A549 (cell line): ENCODE data around the gene FMOD. TPM values are rescaled to one million over a fixed set of nuclear protein-coding genes. Genes with fewer than 3 reads are reported as not detected.

ENCODE experiments used
- ATAC-seq, 2 experiments: fragments of 200-7000 bp in 1 of 2; fragments of >200 bp in 1 of 2; cut with Nextera tagmentation in 1 of 2; cut with Tn5 transposase in 1 of 2; 3 replicates each; pipeline versions ENCODE4 v1.8.0 to v1.9.1; 2018 to 2020; ENCODE audit warnings: mild to moderate bottlenecking in 1 of 2, moderate library complexity in 1 of 2
- CTCF ChIA-PET: fragments of 300-600 bp; sonication (Branson Sonifier 250); formaldehyde crosslinking; extraction: SDS; loops from one replicate; lab custom pipeline; 2021; ENCODE audit warnings: antibody characterized with exemption, inconsistent platforms; lab: Yijun Ruan, JAX
- POLR2A ChIA-PET: fragments of 350-600 bp; formaldehyde crosslinking; extraction: SDS; loops from one replicate; lab custom pipeline; 2021; ENCODE audit warnings: antibody characterized with exemption, inconsistent platforms; lab: Yijun Ruan, JAX
- DNase-seq, 2 experiments: peaks; one replicate each; pipeline versions ENCODE4 v3.0.0 to v3.0.0-alpha.2; 2011 to 2016; ENCODE audit warnings: low read depth in 1 of 2, low spot score in 1 of 2
- FAIRE-seq: peaks from 2 replicates; lab custom pipeline; 2011; peaks lifted over from hg19 to GRCh38; lab: Jason Lieb, UNC
- H3K27ac ChIP-seq, 2 experiments: fragments of >200 bp; sonication (Bioruptor Twin); formaldehyde crosslinking; 3 replicates each; pipeline ENCODE4 v1.5.1; 2016 to 2017
- H3K4me1 ChIP-seq: fragments of >200 bp; sonication (Bioruptor Twin); formaldehyde crosslinking; 3 replicates; pipeline ENCODE4 v1.6.1; 2016
- H3K4me2 ChIP-seq: fragments of >200 bp; sonication (Bioruptor Twin); formaldehyde crosslinking; 3 replicates; pipeline ENCODE4 v1.6.1; 2016
- H3K4me3 ChIP-seq: fragments of >200 bp; sonication (Bioruptor Twin); formaldehyde crosslinking; 3 replicates; pipeline ENCODE4 v1.5.1; 2016
- H3K9me3 ChIP-seq: fragments of >200 bp; sonication (Bioruptor Twin); formaldehyde crosslinking; 3 replicates; pipeline ENCODE4 v1.6.1; 2016
- ATOH8 ChIP-seq: fragments of 250-450 bp; sonication (Bioruptor Pico); IDR thresholded peaks from 2 replicates; pipeline ENCODE4 v1.5.0; 2020; ENCODE audit warnings: low read depth, mild to moderate bottlenecking, moderate library complexity
- BHLHE40 ChIP-seq: IDR thresholded peaks from 2 replicates; pipeline ENCODE4 v1.6.1; 2012; ENCODE audit warnings: low read depth, low read length, inconsistent platforms
- CEBPB ChIP-seq, 2 experiments: fragments of >200 bp in 1 of 2; sonication (Bioruptor Twin) in 1 of 2; formaldehyde crosslinking in 1 of 2; IDR thresholded peaks; 2 replicates each; pipeline ENCODE4 v1.6.1; 2012 to 2016
- EHF ChIP-seq: fragments of 250-450 bp; sonication (Bioruptor Pico); IDR thresholded peaks from 2 replicates; pipeline ENCODE4 v1.5.0; 2020; ENCODE audit warnings: mild to moderate bottlenecking
- EHMT2 ChIP-seq: fragments of 200-600 bp; sonication (generic); IDR thresholded peaks from 2 replicates; pipeline ENCODE4 v1.6.1; 2016; ENCODE audit warnings: antibody characterized with exemption, low read depth, mild to moderate bottlenecking, moderate library complexity
- EP300 ChIP-seq, 2 experiments: fragments of >200 bp; sonication (Bioruptor Twin); formaldehyde crosslinking; IDR thresholded peaks; 2 replicates in 1 of 2; 3 replicates in 1 of 2; pipeline ENCODE4 v1.6.1; 2016 to 2017
- ESRRA ChIP-seq: fragments of 150-350 bp; IDR thresholded peaks from 2 replicates; pipeline ENCODE4 v1.6.1; 2014; ENCODE audit warnings: mild to moderate bottlenecking, low read length, borderline replicate concordance
- FOSL2 ChIP-seq, 2 experiments: fragments of 450-650 bp in 1 of 2; fragments of >200 bp in 1 of 2; sonication (Bioruptor Twin) in 1 of 2; formaldehyde crosslinking; IDR thresholded peaks; 2 replicates each; pipeline versions ENCODE4 v1.5.0 to v1.6.1; 2016 to 2020; ENCODE audit warnings: mild to moderate bottlenecking in 1 of 2, moderate library complexity in 1 of 2
- GATA3 ChIP-seq: IDR thresholded peaks from 2 replicates; pipeline ENCODE4 v1.6.1; 2012; ENCODE audit warnings: borderline replicate concordance
- HOXB13 ChIP-seq: fragments of 250-450 bp; sonication (Bioruptor Pico); IDR thresholded peaks from 2 replicates; pipeline ENCODE4 v1.5.0; 2020; ENCODE audit warnings: low read depth, mild to moderate bottlenecking, moderate library complexity
- JUNB ChIP-seq: fragments of >200 bp; sonication (Bioruptor Twin); formaldehyde crosslinking; IDR thresholded peaks from 2 replicates; pipeline ENCODE4 v1.6.1; 2016
- NFE2L2 ChIP-seq: fragments of 150-350 bp; conservative IDR thresholded peaks from 2 replicates; pipeline ENCODE4 v1.6.1; 2014; ENCODE audit warnings: low read length
- NPAS2 ChIP-seq: fragments of 250-450 bp; sonication (Bioruptor Pico); IDR thresholded peaks from 2 replicates; pipeline ENCODE4 v1.8.0; 2022; ENCODE audit warnings: mild to moderate bottlenecking, moderate library complexity, borderline replicate concordance
- NR3C1 ChIP-seq: fragments of >200 bp; sonication (Bioruptor Twin); formaldehyde crosslinking; IDR thresholded peaks from 3 replicates; pipeline ENCODE4 v1.6.1; 2017
- PBX3 ChIP-seq: IDR thresholded peaks from 2 replicates; pipeline ENCODE4 v1.6.1; 2012
- PHF8 ChIP-seq: fragments of 200-600 bp; sonication (generic); IDR thresholded peaks from 2 replicates; pipeline ENCODE4 v1.6.1; 2016; ENCODE audit warnings: low read depth, mild to moderate bottlenecking, antibody characterized with exemption, moderate library complexity, borderline replicate concordance
- RAD21 ChIP-seq, 2 experiments: fragments of >200 bp in 1 of 2; sonication (Bioruptor Twin) in 1 of 2; formaldehyde crosslinking in 1 of 2; IDR thresholded peaks in 1 of 2; conservative IDR thresholded peaks in 1 of 2; 2 replicates in 1 of 2; 3 replicates in 1 of 2; pipeline ENCODE4 v1.6.1; 2012 to 2018; ENCODE audit warnings: inconsistent platforms in 1 of 2
- REST ChIP-seq: fragments of 200-600 bp; sonication (generic); IDR thresholded peaks from 2 replicates; pipeline ENCODE4 v1.6.1; 2016; ENCODE audit warnings: antibody characterized with exemption, mild to moderate bottlenecking, moderate library complexity
- RNF2 ChIP-seq: fragments of 200-600 bp; sonication (generic); IDR thresholded peaks from 2 replicates; pipeline ENCODE4 v1.6.1; 2016; ENCODE audit warnings: low read depth, mild to moderate bottlenecking, antibody characterized with exemption, moderate library complexity, borderline replicate concordance
- ZC3H11A ChIP-seq: fragments of 450-650 bp; IDR thresholded peaks from 2 replicates; pipeline ENCODE4 v1.6.1; 2014; ENCODE audit warnings: antibody characterized with exemption, mild to moderate bottlenecking
- ZNF302 ChIP-seq: fragments of 250-450 bp; sonication (Bioruptor Pico); IDR thresholded peaks from 2 replicates; pipeline ENCODE4 v1.9.0; 2021; ENCODE audit warnings: inconsistent platforms, mild to moderate bottlenecking, moderate library complexity
- whole genome bisulfite sequencing: methylation state at CpG from one replicate; pipeline ENCODE4 v1.1.6; 2017; ENCODE audit errors: missing lambda C conversion rate; 5-methylcytosine and 5-hydroxymethylcytosine counted together
- polyA plus RNA-seq, 4 experiments: library from polyadenylated mRNA; depleted of rRNA in 3 of 4; stranded (reverse); fragments of >200 nt; fragmentation: RNase III in 1 of 4; extraction: RNeasy Plus Mini Kit Qiagen cat#74134 plus additional on column Dnase treatment in 1 of 4; gene quantifications; 2 replicates in 3 of 4; 3 replicates in 1 of 4; pipeline ENCODE4 v1.2.3, GENCODE V29; 2011 to 2017
- TF ChIP-seq, protein P1 (sequence below): IDR thresholded peaks from 2 replicates; pipeline ENCODE4 v1.6.1; 2012
- TF ChIP-seq, protein P2 (sequence below): fragments of >200 bp; sonication (Bioruptor Twin); formaldehyde crosslinking; IDR thresholded peaks from 3 replicates; pipeline ENCODE4 v1.6.1; 2016
- TF ChIP-seq, protein P3 (sequence below): IDR thresholded peaks from 2 replicates; pipeline ENCODE4 v1.6.1; 2012; ENCODE audit warnings: low read depth, borderline replicate concordance
- TF ChIP-seq, protein P4 (sequence below): fragments of 450-650 bp; IDR thresholded peaks from 2 replicates; pipeline ENCODE4 v1.6.1; 2014; ENCODE audit warnings: antibody characterized with exemption

FMOD gene
- polyA plus RNA-seq, 2 of the 4 experiments (the other 2 are of a cell fraction) = 0.03 TPM; not detected in 1

- no peak overlapping the region for H3K4me3 ChIP-seq
- FAIRE-seq = no peak
- no peak overlapping the region for H3K27ac ChIP-seq
- no peak for ATAC-seq
- H3K4me1 ChIP-seq = no peaks in the 10 kb centered on the region
- POLR2A ChIA-PET = no interaction called here
- WGBS = 83% methylated on average over 1 of the region's 1 CpG
- CTCF ChIA-PET = interaction anchor here (11.0 to 23.4 kb wide), 4 partner anchors 7 to 136 kb away, joined by 137 to 510 read pairs (median 288); partner anchors contain the start of genes OPTC and PRELP
- TF ChIP-seq RNF2 (no peak), REST (no peak), ZC3H11A (no peak), EHF (no peak), ATOH8 (CRISPR knock-in tag) (no peak), PHF8 (no peak), ESRRA (no peak), GATA3 (no peak), BHLHE40 (no peak), NR3C1 (no peak), EHMT2 (no peak), RAD21 (conservative IDR thresholded peaks at IDR 0.05 in 1 of 2, IDR thresholded peaks at IDR 0.05 in 1 of 2) (no peak), NPAS2 (CRISPR knock-in tag) (no peak), CEBPB (IDR thresholded peaks at IDR 0.05) (no peak), HOXB13 (CRISPR knock-in tag) (no peak), JUNB (no peak)
- TF ChIP-seq, protein P1, sequence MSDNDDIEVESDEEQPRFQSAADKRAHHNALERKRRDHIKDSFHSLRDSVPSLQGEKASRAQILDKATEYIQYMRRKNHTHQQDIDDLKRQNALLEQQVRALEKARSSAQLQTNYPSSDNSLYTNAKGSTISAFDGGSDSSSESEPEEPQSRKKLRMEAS = no peak
- TF ChIP-seq, protein P2, sequence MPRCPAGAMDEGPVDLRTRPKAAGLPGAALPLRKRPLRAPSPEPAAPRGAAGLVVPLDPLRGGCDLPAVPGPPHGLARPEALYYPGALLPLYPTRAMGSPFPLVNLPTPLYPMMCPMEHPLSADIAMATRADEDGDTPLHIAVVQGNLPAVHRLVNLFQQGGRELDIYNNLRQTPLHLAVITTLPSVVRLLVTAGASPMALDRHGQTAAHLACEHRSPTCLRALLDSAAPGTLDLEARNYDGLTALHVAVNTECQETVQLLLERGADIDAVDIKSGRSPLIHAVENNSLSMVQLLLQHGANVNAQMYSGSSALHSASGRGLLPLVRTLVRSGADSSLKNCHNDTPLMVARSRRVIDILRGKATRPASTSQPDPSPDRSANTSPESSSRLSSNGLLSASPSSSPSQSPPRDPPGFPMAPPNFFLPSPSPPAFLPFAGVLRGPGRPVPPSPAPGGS = no peak
- TF ChIP-seq, protein P3, sequence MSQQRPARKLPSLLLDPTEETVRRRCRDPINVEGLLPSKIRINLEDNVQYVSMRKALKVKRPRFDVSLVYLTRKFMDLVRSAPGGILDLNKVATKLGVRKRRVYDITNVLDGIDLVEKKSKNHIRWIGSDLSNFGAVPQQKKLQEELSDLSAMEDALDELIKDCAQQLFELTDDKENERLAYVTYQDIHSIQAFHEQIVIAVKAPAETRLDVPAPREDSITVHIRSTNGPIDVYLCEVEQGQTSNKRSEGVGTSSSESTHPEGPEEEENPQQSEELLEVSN = no peak
- no peak overlapping the region for H3K4me2 ChIP-seq
- no peaks in the 10 kb centered on the region for H3K9me3 ChIP-seq
- no peak for DNase-seq
Measured at GRCh38 chr1:203349166-203349565, 1.8 kb downstream of the FMOD start.

GRCh38 chr1:203346769-203347102 lies 4.2 kb downstream of the FMOD start:
- DNase-seq = no peak
- no peak for TF ChIP-seq PBX3
- TF ChIP-seq NFE2L2 = no peak
- TF ChIP-seq REST = no peak
- TF ChIP-seq ZNF302 (CRISPR knock-in tag) = no peak
- no peak for TF ChIP-seq RAD21 (conservative IDR thresholded peaks at IDR 0.05 in 1 of 2, IDR thresholded peaks at IDR 0.05 in 1 of 2)
- TF ChIP-seq EP300 (IDR thresholded peaks at IDR 0.05) = no peak
- TF ChIP-seq, protein P4, sequence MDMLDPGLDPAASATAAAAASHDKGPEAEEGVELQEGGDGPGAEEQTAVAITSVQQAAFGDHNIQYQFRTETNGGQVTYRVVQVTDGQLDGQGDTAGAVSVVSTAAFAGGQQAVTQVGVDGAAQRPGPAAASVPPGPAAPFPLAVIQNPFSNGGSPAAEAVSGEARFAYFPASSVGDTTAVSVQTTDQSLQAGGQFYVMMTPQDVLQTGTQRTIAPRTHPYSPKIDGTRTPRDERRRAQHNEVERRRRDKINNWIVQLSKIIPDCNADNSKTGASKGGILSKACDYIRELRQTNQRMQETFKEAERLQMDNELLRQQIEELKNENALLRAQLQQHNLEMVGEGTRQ = peak; percentile 37; the same call in 1 of the 2 replicates
- no peak for TF ChIP-seq FOSL2 (IDR thresholded peaks at IDR 0.05)
- no peak for TF ChIP-seq FOSL2 (CRISPR knock-in tag; IDR thresholded peaks at IDR 0.05)

More at GRCh38 chr1:203346769-203347102, 4.2 kb downstream of the FMOD start:
- Histone ChIP-seq H3K27ac (no peak overlapping the region), H3K4me1 (no peaks in the 10 kb centered on the region), H3K9me3 (no peaks in the 10 kb centered on the region), H3K4me2 (no peak overlapping the region), H3K4me3 (no peak overlapping the region)
- POLR2A ChIA-PET = no interaction called here
- CTCF ChIA-PET = interaction anchor here (1.1 to 23.4 kb wide), 8 partner anchors 9 to 356 kb away, joined by 3 to 510 read pairs (median 129); partner anchors contain the start of genes FMOD, OPTC and PRELP
- WGBS = 42% methylated on average over 3 of the region's 3 CpGs
- ATAC-seq = no peak
- no peak for FAIRE-seq
